GM21528 (cell line): ENCODE data around the gene OTULIN.

ENCODE experiments used
- ATAC-seq: cut with Tn5 transposase; IDR thresholded peaks from one replicate; pipeline ENCODE4 v1.9.1; 2021; ENCODE audit warnings: mild to moderate bottlenecking, moderate library complexity; ENCODE audit not compliant: unreplicated experiment, low FRiP score

OTULIN gene

DNA sequence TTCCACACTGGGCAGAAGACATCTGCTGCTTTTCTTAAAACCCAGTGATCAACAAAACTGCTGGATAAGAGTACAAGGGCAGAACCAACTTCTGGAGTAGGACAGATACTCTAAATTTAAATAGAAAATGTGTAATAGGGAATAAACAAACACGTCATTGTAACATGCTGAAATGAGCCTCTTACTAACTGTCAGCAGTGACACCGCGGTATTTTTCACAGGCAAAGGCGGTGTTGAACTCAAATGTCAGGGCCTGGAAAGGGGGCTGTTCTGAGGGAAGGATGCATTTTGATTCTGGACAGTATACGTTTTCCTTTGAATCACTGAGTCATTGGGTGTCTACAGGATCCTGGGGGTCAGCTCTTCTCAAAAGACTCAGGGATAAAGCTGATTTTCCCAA, 73.5 kb downstream of the OTULIN start:
- ATAC-seq, result no peak

DNA sequence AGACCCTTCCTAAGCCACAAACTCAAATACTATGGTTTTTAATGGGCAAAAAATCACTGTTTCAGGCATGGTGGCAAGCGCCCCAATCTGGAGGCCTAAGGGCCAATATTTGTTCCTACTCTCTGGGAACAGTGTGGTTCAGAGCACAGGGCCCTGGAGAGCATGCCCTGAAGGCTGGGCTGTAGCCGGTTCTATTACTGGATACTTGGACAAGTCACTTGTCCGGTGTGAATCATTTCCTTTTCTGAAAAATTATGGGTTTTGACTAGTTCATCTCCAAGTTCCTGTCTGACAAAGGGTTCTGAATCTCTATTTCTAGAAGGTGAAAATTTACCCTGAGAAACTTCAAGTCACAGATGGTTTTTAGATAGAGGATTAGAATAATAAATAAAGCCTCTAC, 75.0 kb downstream of the OTULIN start:
- no peak for ATAC-seq

DNA sequence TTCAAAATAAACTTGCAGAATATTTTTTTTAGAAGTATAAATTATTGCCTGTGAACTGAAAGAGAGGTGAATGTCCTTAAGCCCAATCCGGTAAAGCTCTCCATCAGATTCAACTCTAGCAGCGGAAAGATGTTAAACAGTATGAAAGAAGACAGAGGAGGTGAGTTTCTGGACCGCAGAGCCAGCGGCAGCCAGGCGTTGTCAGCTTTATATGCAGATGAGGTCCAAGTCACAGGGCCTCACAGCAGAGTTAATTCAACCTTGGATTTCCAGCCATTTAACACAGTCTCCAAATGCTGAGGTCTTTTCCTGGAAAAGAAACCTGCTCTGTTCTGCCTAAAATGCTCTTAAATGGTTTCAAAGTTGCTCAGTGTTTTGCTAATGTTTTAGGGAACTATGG, 75.5 kb downstream of the OTULIN start:
- no peak for ATAC-seq

DNA sequence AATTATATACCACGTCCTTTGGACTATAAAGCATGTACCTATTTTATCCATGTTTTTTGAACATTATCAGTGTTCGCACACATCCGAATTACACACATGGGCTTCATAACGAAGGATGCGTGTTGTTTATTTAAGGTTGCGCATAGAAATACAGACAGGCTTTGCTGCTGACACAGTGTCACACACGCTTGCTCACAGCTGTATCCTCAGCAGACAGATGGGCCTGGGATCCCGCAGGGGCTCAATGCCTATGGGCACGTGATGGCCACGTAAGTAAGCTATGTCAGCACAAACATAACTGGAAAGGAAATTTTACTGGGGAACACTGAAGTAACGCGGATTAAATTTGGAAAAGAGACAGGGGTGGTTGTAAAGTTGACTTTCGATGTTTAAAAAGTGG, 76.6 kb downstream of the OTULIN start:
- ATAC-seq, result no peak

DNA sequence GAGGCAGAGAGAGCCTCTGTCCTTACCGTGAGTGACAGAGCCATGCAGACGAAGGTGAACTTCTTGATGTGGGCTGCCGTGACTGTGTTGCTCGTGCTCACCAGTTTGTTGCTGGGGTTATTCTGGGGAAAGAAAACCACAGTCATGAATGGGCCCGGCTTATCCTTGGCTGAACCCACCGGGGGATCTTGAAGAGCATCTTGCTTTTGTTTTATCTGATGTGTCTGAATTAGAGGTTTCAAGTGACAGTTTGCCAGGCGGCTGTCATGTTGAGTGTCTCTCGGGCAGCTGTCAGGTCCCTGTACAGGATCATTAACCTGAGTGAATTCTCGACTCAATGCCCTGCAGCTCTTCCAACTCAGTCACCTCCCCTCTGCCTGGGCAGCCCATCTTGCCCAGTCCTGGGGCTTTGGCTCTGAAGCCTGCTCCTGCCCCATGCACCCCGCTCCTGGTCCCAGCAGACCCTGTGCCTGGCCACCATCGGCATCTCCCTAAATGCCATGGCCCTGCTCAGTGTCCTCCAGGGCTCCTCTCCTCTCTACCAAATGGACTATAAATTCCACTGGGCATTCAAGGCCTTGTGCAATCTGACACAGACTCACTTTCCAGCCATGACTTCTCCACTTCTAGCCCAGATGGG, 77.4 kb downstream of the OTULIN start:
- ATAC-seq, result no peak

DNA sequence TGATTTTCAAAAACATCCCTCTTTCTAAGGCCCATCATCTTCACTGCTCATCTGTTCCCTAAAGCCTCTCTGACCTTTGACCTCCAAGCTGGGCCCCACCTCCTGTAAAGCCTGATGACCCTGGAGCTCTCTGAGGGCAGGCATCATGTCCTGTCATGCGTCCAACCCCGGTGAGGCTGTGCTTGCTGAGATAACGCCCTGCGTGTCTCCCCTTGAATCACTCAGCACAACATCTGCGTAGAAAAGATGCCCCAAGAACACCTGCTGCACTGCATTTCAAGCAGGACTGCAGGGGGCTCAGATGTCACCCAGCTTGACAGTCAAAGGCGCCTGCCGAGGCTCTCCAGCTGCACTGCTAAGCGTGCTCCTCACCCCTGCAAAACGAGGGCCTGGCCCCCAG, 78.0 kb downstream of the OTULIN start:
- no peak for ATAC-seq

DNA sequence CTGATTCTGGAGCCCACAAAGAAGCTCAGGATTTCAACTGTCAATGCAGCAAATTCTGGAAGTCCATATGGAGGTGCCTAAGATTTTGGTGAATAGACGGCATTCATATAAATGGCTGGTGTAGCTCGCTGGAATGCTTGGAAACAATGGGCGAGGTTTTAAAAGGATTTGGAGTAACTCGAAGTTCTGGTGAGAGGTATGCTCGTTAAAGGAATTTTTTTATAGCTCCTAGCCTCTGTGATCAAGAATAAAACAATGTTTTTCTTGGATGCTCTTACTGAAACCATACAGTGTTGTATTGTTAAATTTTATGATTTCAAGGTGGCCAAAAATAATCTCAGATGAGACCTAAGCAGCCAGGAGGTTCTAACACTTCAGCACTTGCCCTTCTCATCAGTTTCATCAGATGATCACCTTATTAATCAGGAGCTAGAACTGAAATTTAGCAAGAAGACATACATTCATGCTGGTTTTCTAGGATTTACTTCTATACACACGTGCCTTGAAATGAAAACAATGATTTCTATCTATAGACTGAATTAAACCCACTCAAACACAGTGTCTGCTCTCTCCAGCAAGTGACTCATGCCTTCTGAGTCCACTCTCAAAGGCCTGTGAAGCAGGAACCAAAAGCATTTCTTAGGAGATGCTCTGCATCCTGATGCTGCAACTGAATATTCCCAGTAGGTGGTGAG, 79.2 kb downstream of the OTULIN start:
- no peak for ATAC-seq

DNA sequence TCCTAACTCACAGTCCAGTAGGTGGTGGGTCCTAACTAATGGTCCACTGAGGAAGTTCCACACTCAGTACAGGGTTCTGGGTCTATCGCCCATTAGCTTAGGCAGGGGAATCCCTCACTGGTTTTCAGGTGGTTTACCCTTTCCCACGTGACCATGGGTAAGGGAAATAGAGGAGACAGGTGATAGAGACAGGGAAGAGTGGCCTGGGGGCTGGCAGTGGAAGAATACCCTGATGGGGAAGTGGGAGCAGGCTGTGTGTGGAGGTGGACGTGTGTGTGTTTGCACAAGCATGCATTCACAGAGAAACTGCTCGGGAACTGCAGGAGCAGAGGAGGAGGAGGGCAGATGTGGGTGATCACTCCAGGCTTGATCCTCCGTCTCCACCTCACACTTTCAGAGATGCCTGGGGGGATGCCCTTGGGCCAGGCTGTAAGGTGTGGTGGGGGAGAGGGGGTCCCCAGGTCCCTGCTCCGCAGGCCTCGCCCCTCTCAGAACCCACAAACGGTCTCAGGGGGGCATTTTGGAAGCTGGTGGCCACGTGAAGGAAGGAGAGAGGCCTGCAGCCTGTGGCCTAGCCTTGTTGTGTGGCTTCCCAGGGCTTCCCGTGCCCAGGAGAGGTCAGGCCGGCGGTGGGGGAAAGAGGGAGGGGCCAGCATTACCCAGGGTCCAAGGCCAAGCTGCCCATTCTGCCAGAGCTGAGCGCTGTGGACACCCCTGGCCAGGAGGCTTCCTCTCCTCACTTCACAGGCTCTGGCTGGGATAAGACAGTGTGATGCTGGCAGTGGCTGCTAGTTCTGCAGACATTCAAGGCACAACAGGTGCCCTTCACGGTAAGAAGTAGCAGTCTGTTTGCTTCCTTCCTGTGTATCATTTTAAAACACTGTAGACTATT, 80.0 kb downstream of the OTULIN start:
- ATAC-seq, result no peak

DNA sequence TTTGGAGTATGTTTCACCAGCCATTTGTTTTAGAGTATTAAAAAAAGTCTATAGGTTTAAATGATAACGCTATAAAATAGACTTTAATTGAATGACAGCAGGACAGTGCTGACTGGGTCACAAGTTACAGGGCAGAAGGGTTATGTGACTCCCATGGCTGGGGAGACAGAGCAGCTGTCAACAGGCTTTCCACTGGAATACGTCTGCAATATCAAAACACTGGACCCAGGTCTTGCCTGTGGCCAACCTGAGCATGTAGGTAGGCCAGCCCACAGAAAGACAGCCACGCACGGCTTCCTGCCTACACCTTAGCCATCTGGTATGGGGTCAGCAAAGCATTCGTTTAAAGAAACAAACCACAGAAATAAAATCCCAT, 80.7 kb downstream of the OTULIN start:
- no peak for ATAC-seq

DNA sequence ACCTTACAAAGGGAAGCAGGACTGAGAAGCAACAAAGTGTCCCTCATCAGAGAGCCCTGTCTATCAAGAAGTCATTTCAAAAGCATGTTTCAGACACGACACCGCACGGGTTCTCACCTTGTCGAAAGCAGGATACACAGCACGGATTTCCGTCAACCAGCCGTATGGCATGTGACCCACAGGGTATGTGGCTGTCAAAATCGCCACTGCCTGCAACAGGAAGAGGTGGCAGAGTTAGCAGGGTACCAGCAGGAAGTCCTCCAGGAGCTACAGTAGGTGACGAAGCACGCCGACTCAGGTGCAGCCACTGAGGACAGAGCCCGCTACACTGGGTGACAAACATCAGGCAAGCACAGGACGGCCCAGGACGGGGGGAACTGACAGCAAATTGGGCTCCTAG, 81.2 kb downstream of the OTULIN start:
- ATAC-seq, result no peak

DNA sequence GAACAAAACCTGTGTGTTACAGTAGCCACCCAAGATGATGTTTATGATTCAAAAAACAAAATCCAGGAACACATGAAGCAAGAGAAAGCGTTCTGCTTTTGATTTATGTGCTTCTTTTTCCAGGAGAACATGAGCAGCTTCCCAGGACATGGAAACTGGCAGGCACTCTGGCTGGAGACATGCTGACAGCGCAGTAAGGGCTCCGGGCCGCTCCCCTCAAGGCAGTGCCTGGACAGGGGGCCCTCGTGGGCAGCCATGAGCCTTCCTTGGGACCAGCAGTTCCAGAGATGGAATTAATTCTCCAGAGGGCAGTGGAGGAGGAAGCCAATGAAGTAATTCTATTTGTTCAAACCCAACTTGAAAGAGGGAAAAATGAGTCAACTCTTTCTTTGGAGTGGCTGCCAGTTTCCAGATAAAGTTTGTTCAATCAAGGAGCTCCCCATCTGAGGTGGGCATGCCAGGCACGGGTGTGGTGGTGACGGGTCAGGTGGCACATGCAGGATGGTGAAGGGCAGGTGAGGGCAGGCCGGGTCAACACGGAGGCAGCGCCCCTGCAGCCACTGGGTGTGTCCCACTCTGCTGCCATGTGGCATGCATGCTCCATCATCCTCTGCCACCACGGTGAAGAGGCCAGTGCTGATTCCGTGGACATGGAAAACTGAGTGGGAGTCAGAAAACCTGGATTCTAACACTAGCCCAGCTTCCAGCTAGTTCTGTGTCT, 83.8 kb downstream of the OTULIN start:
- ATAC-seq, result no peak
